NB4 (cell line): ENCODE data around the gene PHOSPHO2.

Experiments used
- DNase-seq: peaks from one replicate; pipeline ENCODE4 v3.0.0; 2010; ENCODE audit warnings: low read depth
- H3K4me3 ChIP-seq: one replicate; pipeline ENCODE4 v1.5.1; 2011; ENCODE audit warnings: mild to moderate bottlenecking, low read depth, low read length, moderate library complexity
- MYC ChIP-seq: IDR thresholded peaks from 2 replicates; pipeline ENCODE4 v1.6.1; 2011; ENCODE audit warnings: low read depth, low read length
- POLR2A ChIP-seq: IDR thresholded peaks from 2 replicates; pipeline ENCODE4 v1.6.1; 2011; ENCODE audit warnings: mild to moderate bottlenecking; ENCODE audit not compliant: insufficient read length; ENCODE audit errors: extremely low read depth
- TF ChIP-seq, protein P1 (sequence below): IDR thresholded peaks from 2 replicates; pipeline ENCODE4 v1.6.1; 2011; ENCODE audit warnings: low read depth, low read length
- TF ChIP-seq, protein P2 (sequence below): IDR thresholded peaks from one replicate; pipeline ENCODE4 v1.5.1; 2012; ENCODE audit warnings: low read depth, low read length

Gene PHOSPHO2

DNA sequence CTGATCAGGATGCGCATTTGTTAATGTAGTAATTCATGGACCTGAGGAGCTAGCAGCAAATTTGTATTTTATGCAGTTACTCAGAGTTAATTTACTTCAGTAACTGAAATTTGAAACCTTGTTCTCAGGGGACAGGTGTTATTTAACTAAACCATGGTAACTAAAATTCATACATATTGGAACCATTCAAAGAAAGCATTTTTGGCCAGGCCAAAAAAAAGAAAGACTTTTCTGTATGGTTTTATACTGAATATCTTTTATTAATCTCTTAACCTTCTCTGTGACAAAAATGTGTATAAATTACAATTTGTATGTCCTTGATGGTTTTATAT is 35.0 kb downstream of the PHOSPHO2 start:
- no peak for TF ChIP-seq MYC
- TF ChIP-seq, protein P1, sequence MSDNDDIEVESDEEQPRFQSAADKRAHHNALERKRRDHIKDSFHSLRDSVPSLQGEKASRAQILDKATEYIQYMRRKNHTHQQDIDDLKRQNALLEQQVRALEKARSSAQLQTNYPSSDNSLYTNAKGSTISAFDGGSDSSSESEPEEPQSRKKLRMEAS, result no peak
- no peak for TF ChIP-seq POLR2A
- TF ChIP-seq, protein P2, sequence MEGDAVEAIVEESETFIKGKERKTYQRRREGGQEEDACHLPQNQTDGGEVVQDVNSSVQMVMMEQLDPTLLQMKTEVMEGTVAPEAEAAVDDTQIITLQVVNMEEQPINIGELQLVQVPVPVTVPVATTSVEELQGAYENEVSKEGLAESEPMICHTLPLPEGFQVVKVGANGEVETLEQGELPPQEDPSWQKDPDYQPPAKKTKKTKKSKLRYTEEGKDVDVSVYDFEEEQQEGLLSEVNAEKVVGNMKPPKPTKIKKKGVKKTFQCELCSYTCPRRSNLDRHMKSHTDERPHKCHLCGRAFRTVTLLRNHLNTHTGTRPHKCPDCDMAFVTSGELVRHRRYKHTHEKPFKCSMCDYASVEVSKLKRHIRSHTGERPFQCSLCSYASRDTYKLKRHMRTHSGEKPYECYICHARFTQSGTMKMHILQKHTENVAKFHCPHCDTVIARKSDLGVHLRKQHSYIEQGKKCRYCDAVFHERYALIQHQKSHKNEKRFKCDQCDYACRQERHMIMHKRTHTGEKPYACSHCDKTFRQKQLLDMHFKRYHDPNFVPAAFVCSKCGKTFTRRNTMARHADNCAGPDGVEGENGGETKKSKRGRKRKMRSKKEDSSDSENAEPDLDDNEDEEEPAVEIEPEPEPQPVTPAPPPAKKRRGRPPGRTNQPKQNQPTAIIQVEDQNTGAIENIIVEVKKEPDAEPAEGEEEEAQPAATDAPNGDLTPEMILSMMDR, result no peak
- H3K4me3 ChIP-seq, result no peak overlapping the region
- no peak for DNase-seq

DNA sequence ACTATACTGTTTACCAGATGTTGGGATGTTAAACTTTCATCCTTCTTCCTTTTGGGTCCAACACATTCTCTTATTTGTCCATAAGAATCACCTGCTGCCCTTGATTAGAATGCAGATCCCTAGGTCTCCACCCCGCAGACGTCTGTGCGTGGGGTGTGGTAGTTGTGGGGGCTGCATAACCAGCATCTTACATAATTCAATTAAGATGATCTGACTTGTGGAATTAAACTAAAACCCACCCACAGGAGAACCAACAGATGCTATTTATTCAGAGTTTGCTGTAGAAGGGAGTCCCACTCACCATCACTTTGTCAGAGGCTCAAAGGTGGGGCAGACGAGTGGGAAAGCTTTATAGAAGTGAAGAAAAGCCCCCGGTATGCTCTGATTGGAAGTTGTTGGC is 37.8 kb downstream of the PHOSPHO2 start:
- no peak for DNase-seq
- no peak overlapping the region for H3K4me3 ChIP-seq
- TF ChIP-seq, protein P1, result no peak
- TF ChIP-seq POLR2A (no peak), MYC (no peak)
- TF ChIP-seq, protein P2, result no peak

DNA sequence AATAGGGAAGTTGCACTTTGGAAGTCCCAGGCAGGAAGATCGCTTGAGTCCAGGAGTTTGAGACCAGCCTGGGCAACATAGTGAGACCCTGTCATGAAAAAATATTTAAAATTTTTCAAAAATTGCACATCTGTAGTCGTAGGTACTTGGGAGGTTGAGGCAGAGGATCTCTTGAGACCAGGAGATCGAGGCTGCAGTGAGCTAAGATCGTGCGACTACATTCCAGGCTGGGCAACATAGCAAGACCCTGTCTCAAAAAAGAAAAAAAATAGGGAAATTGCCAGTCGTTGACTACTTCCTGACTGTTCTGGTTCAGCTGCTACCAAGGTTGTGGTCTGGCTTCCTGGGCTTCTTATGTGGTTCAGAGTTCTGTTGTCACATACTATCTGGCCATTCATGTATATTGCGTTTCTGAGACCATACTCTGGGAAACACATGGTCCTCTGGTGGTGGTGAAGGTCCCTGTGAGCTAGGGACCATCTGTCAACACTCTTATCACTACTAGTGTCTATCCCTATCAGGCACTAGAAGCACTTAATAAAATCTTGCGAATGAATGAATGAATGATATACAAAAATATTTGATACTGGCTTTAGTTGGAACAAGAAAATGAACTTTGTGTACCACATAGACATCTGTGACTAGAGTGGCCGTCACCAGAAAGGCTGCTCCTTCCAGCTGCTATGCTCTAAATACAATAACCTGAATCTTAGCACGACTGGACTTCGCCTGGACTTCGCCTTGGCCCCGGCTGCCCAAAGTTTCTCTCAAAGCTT is 38.5 kb downstream of the PHOSPHO2 start:
- H3K4me3 ChIP-seq, result peak overlapping the region; percentile 54
- peak; percentile 57 for DNase-seq
- TF ChIP-seq POLR2A (no peak), MYC (no peak)
- TF ChIP-seq, protein P1, result no peak
- TF ChIP-seq, protein P2, result no peak

DNA sequence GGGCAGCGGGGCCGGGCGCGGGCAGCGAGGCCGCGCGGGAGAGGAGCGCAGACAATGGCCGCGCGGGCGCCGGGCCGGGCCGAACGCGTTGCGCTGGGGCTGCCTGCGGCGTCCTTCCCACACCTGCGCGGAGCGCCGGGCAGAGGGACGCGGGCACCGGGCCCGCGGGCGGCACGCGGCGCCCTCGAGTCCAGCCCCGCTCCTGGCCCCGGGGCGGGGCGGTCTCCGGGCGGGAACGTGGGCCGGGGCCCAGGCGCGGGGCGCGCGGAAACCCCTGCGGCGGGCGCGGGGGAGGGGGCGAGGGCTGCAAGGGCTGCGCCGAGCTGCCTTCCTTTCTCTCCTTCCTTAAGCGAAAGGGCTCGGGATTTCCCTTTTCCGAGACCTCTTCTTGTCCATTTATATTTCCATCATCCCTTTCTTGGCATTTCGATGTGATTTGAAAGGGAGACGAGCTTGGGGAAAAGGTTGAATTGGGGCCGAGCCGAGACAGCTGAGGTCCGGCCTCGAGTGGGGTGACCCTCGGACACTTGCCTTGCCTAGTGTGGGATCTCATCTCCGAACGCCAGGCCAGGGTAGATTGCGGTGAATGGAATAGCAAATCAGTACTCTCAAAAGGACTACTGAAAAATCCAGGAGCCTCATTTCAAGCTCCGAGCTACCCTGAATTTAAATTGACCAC is 40.0 kb downstream of the PHOSPHO2 start:
- H3K4me3 ChIP-seq, result peak overlapping the region; percentile 85
- DNase-seq, result peak; percentile 74
- no peak for TF ChIP-seq MYC
- TF ChIP-seq, protein P2, result no peak
- TF ChIP-seq, protein P1, result no peak
- no peak for TF ChIP-seq POLR2A

DNA sequence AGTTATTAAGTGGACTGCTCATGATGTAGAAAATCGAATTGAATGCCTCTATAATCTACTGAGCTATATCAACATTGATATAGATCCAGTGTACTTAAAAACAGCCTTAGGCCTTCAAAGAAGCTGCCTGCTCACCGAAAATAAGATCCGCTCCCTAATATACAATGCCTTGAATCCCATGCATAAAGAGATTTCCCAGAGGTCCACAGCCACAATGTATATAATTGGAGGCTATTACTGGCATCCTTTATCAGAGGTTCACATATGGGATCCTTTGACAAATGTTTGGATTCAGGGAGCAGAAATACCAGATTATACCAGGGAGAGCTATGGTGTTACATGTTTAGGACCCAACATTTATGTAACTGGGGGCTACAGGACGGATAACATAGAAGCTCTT is 41.4 kb downstream of the PHOSPHO2 start:
- TF ChIP-seq, protein P2, result no peak
- TF ChIP-seq, protein P1, result no peak
- TF ChIP-seq MYC, result no peak
- TF ChIP-seq POLR2A, result no peak
- no peak for DNase-seq
- peak overlapping the region; percentile 85 for H3K4me3 ChIP-seq
